Fibroblast of gingiva (primary cell): ENCODE measurements around the gene DNASE2B.

ENCODE experiments used
- DNase-seq: peaks from one replicate; pipeline ENCODE4 v3.0.0-alpha.2; 2011; ENCODE audit warnings: low read depth

The DNASE2B gene

DNA sequence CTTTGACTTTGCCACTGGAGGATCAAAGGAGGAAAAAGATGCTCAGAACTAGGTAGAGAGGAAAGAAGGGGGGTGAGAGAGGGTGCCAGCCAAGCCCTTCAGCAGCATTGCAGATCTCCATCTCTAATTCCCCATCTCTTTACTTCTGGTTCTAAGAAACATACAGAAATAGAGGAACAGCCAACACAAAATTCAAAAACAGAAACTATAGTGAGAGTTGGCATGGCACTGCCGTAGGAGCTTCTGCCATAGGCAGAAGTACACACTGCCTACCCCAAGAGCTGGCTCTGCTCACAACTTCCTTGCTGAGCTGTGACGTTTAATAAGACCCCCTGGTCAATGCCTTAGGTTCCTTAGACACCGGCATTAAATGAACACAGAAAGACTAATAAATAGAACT lies 54.2 kb downstream of the DNASE2B start:
- DNase-seq, result no peak

DNA sequence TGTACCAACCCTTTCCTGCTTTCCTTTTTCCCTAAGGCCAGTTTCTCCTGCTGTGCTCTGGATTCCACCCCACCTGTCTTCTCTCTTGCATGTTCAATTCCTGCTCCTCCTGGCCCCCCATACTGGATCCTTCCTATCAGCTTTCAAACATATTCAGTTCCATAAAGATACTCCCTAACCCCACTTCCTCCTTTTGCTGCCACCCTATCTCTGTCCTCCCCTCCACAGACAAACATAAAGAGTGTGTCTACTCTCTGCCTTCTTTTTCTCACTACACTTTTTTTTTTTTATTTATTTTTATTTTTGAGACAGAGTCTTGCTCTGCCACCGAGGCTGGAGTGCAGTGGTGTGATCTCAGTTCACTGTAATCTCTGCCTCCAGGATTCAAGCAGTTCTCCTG lies 63.8 kb downstream of the DNASE2B start:
- DNase-seq, result no peak
